Measurements from ENCODE around the gene TIMM9. TPM values are rescaled to one million over a fixed set of nuclear protein-coding genes. Genes with fewer than 3 reads are reported as not detected.
"Not testable (repeated sequence)": the region's sequence is repeated elsewhere in the genome, so short reads cannot be mapped to it uniquely, and the experiment has no call there.

The TIMM9 gene
- total and polyA plus RNA-seq, 8 donors: 46.8 to 242 (median 70.7) TPM; not detected in 1

DNA sequence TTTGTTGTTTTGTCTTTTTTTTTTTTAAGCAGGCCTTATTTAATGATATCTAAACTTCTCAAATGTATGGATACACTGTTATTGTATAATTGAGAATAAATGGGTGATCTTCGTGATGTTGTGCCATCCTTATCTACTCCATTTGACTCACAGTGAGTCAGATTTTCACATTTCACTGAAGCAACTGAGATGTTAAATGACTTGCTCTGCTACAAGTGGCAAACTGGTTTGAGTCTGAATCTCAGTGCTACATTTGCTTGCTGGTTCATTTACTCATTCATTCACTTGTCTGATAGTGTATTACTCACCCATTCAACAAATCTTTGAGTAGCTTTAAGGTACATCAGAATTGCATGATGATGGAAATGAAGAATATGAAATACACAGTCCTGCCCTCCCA, 2.8 kb upstream of the TIMM9 start:
- H3K27ac ChIP-seq: no peak overlapping the region
- H3K36me3 ChIP-seq: peaks cover 10 to 45% (median 39%) of the 10 kb centered on the region in 4 donors
- TF ChIP-seq POLR2AphosphoS5 (IDR thresholded peaks at IDR 0.05): no peak
- TF ChIP-seq, protein P1, sequence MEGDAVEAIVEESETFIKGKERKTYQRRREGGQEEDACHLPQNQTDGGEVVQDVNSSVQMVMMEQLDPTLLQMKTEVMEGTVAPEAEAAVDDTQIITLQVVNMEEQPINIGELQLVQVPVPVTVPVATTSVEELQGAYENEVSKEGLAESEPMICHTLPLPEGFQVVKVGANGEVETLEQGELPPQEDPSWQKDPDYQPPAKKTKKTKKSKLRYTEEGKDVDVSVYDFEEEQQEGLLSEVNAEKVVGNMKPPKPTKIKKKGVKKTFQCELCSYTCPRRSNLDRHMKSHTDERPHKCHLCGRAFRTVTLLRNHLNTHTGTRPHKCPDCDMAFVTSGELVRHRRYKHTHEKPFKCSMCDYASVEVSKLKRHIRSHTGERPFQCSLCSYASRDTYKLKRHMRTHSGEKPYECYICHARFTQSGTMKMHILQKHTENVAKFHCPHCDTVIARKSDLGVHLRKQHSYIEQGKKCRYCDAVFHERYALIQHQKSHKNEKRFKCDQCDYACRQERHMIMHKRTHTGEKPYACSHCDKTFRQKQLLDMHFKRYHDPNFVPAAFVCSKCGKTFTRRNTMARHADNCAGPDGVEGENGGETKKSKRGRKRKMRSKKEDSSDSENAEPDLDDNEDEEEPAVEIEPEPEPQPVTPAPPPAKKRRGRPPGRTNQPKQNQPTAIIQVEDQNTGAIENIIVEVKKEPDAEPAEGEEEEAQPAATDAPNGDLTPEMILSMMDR (IDR thresholded peaks at IDR 0.05): no peak
- TF ChIP-seq EP300 (IDR thresholded peaks at IDR 0.05): no peak
- TF ChIP-seq POLR2A (IDR thresholded peaks at IDR 0.05): no peak
- H3K27me3 ChIP-seq: no peaks in the 10 kb centered on the region
- H3K4me3 ChIP-seq: no peak overlapping the region
- DNase-seq: no peak
- no peaks in the 10 kb centered on the region for H3K9me3 ChIP-seq
- 47 to 72% (median 52%) methylated on average over 1 of the region's 1 CpG for WGBS, 5 donors
- intact Hi-C loops (cut with DNase I; ENCODE audit: low total_unique reads): no loop called here
- H3K4me1 ChIP-seq: peaks cover 15 to 41% (median 30%) of the 10 kb centered on the region in 4 donors

DNA sequence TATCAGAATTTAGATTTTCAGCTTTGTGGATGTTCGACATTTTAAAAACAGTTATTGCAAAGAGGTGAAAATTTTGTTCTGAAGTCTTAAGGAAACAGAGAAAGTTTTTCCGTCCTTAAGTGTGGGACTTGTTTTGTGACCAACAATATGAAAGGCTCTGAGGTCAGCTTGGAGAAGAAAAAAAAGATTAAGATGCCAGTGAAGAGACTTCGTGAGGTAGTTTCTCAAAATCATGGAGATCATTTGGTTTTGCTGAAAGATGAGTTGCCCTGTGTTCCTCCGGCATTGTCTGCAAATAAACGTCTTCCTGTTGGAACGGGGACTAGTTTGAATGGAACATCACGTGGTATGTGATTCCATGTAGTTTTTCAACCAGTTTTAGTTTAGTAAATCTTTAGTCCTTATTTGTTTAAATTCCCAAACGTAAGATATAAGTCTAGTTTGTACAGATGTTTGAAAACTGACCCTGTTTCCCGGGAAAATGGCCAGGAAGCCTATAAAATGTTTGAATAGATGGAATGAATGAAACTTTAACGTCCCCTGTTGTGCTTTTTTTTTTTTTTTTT, 870 bp upstream of the TIMM9 start:
- TF ChIP-seq EP300 (IDR thresholded peaks at IDR 0.05) (no peak), POLR2AphosphoS5 (IDR thresholded peaks at IDR 0.05) (peak in 1 of 3 donors; percentile 12)
- no peaks in the 10 kb centered on the region for H3K27me3 ChIP-seq
- H3K4me3 ChIP-seq: peak overlapping the region; percentile 81 to 99 (median 91)
- no peaks in the 10 kb centered on the region for H3K9me3 ChIP-seq
- WGBS, 5 donors: 0 to 1% (median 0%) methylated on average over 10 of the region's 10 CpGs
- H3K36me3 ChIP-seq: peaks cover 13 to 37% (median 30%) of the 10 kb centered on the region in 4 donors
- H3K27ac ChIP-seq: peak overlapping the region in 4 of 5 donors; percentile 91 to 95 (median 92)
- intact Hi-C loops (cut with DNase I; ENCODE audit: low total_unique reads): no loop called here
- H3K4me1 ChIP-seq: peaks cover 15 to 44% (median 34%) of the 10 kb centered on the region in 4 donors
- DNase-seq: peak in 1 of 2 donors; percentile 72

GRCh38 chr14:58426670-58427280, 556 bp downstream of the TIMM9 start:
- WGBS, 5 donors: 0 to 1% (median 1%) methylated on average over 20 to 35 of the region's 35 CpGs
- peak; percentile 42 to 88 for DNase-seq
- TF ChIP-seq POLR2AphosphoS5 (IDR thresholded peaks at IDR 0.05): no peak
- no peak for TF ChIP-seq POLR2A (IDR thresholded peaks at IDR 0.05)
- no peak for TF ChIP-seq EP300 (IDR thresholded peaks at IDR 0.05)
- TF ChIP-seq, protein P1 (IDR thresholded peaks at IDR 0.05): no peak
- Histone ChIP-seq H3K9me3 (no peaks in the 10 kb centered on the region), H3K36me3 (peaks cover 10 to 36% (median 30%) of the 10 kb centered on the region in 4 donors), H3K4me3 (peak overlapping the region; percentile 81 to 99 (median 91)), H3K27ac (peak overlapping the region; percentile 59 to 95 (median 92)), H3K4me1 (peaks cover 15 to 44% (median 34%) of the 10 kb centered on the region in 4 donors), H3K27me3 (no peaks in the 10 kb centered on the region)
- intact Hi-C loops (cut with DNase I; ENCODE audit: low total_unique reads): no loop called here

GRCh38 chr14:58416934-58417333, 10.4 kb downstream of the TIMM9 start:
- 77 to 100% (median 96%) methylated on average over 1 of the region's 1 CpG for WGBS, 5 donors
- H3K9me3 ChIP-seq; H3K27ac ChIP-seq; H3K4me3 ChIP-seq; H3K4me1 ChIP-seq; intact Hi-C loops (cut with DNase I; ENCODE audit: low total_unique reads); DNase-seq; H3K27me3 ChIP-seq: not testable (repeated sequence)
- H3K36me3 ChIP-seq: peaks cover 3 to 77% (median 69%) of the 10 kb centered on the region in 4 donors

DNA sequence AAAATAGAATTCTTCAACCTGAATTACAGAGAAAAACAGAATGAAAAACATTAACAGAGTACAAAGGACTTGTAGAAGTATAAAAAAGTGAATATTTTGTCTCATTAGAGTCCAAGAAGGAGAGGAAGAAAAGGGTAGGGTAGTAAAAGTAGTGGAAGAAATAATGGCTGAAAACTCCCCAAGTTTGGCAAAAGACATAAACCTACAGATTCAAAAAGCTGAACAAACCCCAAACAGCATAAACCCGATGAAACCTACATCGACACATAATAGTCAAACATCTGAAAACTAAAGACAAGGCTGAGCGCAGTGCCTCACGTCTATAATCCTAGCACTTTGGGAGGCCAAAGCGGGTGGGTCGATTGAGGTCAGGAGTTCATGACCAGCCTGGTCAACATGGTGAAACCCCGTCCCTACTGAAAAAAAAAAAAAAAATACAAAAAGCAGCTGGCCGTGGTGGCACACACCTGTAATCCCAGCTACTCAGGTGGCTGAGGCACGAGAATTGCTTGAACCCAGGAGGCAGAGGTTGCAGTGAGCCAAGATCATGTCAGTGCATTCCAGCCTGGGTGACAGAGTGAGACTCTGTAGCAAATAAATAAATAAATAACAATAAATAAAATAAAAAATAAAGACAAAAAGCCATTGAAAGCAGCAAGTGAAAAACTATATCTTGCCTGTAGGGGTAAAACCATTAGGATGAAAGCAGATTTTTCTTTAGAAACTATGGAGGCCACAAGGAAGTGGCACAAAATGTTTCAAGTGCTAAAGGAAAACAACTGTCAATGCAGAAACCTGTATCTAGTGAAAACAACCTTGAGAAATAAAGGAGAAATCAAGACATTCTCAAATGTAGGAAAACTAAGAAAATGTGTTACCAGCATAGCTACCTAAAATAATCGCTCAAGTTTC, 11.4 kb downstream of the TIMM9 start:
- intact Hi-C loops (cut with DNase I; ENCODE audit: low total_unique reads): no loop called here
- H3K27ac ChIP-seq: no peak overlapping the region
- TF ChIP-seq POLR2AphosphoS5 (IDR thresholded peaks at IDR 0.05) (no peak), POLR2A (IDR thresholded peaks at IDR 0.05) (no peak), EP300 (IDR thresholded peaks at IDR 0.05) (no peak)
- TF ChIP-seq, protein P1 (IDR thresholded peaks at IDR 0.05): no peak
- no peaks in the 10 kb centered on the region for H3K9me3 ChIP-seq
- H3K4me1 ChIP-seq: no peaks in the 10 kb centered on the region
- H3K36me3 ChIP-seq: peaks cover 9 to 77% (median 69%) of the 10 kb centered on the region in 4 donors
- WGBS, 5 donors: 94 to 98% (median 95%) methylated on average over 10 of the region's 10 CpGs
- H3K27me3 ChIP-seq: no peaks in the 10 kb centered on the region
- DNase-seq: no peak
- no peak overlapping the region for H3K4me3 ChIP-seq
